Natural killer cell (primary cell): ENCODE measurements around the gene ITPKB. TPM values are rescaled to one million over a fixed set of nuclear protein-coding genes. Genes with fewer than 3 reads are reported as not detected.

Experiments used
- ATAC-seq, 3 donors: fragments of 150-1000 bp in 2 of 3; fragments of 200-7000 bp in 1 of 3; cut with Tn5 transposase; 1 replicate in 1 of 3; 2 replicates in 2 of 3; pipeline ENCODE4 v1.10.0; 2021; ENCODE audit warnings: mild to moderate bottlenecking in 2 of 3, moderate library complexity in 2 of 3
- DNase-seq, 2 donors: peaks; one replicate each; pipeline versions ENCODE4 v3.0.0 to v3.0.0-alpha.2; 2013 to 2021; ENCODE audit warnings: mixed read lengths in 1 of 2
- H3K27ac ChIP-seq: one replicate; pipeline ENCODE4 v1.5.1; 2013; ENCODE audit warnings: mild to moderate bottlenecking, low read length
- H3K27me3 ChIP-seq: one replicate; pipeline ENCODE4 v1.6.1; 2013; ENCODE audit warnings: low read length; ENCODE audit not compliant: control insufficient read depth, insufficient read depth
- H3K36me3 ChIP-seq: one replicate; pipeline ENCODE4 v1.6.1; 2013; ENCODE audit warnings: low read length; ENCODE audit not compliant: control insufficient read depth, insufficient read depth
- H3K4me1 ChIP-seq: one replicate; pipeline ENCODE4 v1.6.1; 2013; ENCODE audit warnings: low read length; ENCODE audit not compliant: control insufficient read depth, insufficient read depth
- H3K4me3 ChIP-seq: one replicate; pipeline ENCODE4 v1.5.1; 2013; ENCODE audit warnings: low read length
- H3K9me3 ChIP-seq: one replicate; pipeline ENCODE4 v1.6.1; 2013; ENCODE audit warnings: low read length; ENCODE audit not compliant: control insufficient read depth, insufficient read depth
- H3K27ac Mint-ChIP-seq, 2 donors: one replicate each; pipeline ENCODE4 v1.8.0; 2022; ENCODE audit warnings: mild to moderate bottlenecking in 2 of 2, mixed read lengths in 2 of 2, moderate library complexity in 1 of 2
- H3K27me3 Mint-ChIP-seq, 2 donors: one replicate each; pipeline ENCODE4 v1.8.0; 2022; ENCODE audit warnings: low read depth in 2 of 2, mixed read lengths in 2 of 2
- H3K36me3 Mint-ChIP-seq: one replicate; pipeline ENCODE4 v1.8.0; 2022; ENCODE audit warnings: mixed read lengths
- H3K4me1 Mint-ChIP-seq, 2 donors: one replicate each; pipeline ENCODE4 v1.8.0; 2022; ENCODE audit warnings: mixed read lengths in 2 of 2
- H3K4me3 Mint-ChIP-seq: one replicate; pipeline ENCODE4 v1.8.0; 2022; ENCODE audit warnings: mild to moderate bottlenecking, moderate library complexity, mixed read lengths
- H3K9me3 Mint-ChIP-seq, 2 donors: one replicate each; pipeline ENCODE4 v1.8.0; 2022; ENCODE audit warnings: mixed read lengths in 2 of 2
- CTCF ChIP-seq: fragments of 200-600 bp; IDR thresholded peaks from one replicate; pipeline ENCODE4 v1.8.0; 2022; ENCODE audit warnings: antibody characterized with exemption
- WGBS: methylation state at CpG from one replicate; pipeline ENCODE4 v1.1.7; 2013; ENCODE audit warnings: missing lambda C conversion rate; ENCODE audit not compliant: insufficient coverage; 5-methylcytosine and 5-hydroxymethylcytosine counted together
- intact Hi-C: fragments of 100-400 bp; cut with micrococcal nuclease; formaldehyde crosslinking; loops from one replicate; pipeline ENCODE4 v1.14.2; 2022
- total RNA-seq, 4 donors: library from RNA; stranded (reverse); fragments of 120-200 nt in 1 of 4; gene quantifications; one replicate each; pipeline versions ENCODE4 v1.2.3 to v1.2.4, GENCODE V29; 2013 to 2022

The ITPKB gene
- total RNA-seq, 3 donors from 2014 or later (not counting 1 experiment from before 2014, with no cell fraction given), result 92.2 to 133 (median 99.0) TPM

GRCh38 chr1:226586650-226587422 is 152.2 kb downstream of the ITPKB start:
- no peak for ATAC-seq

GRCh38 chr1:226586116-226586515 is 153.0 kb downstream of the ITPKB start:
- Mint-ChIP-seq H3K27ac (no peak overlapping the region), H3K4me1 (no peaks in the 10 kb centered on the region), H3K4me3 (no peak overlapping the region), H3K27me3 (peaks cover 8% of the 10 kb centered on the region in 2 donors), H3K9me3 (no peaks in the 10 kb centered on the region), H3K36me3 (no peaks in the 10 kb centered on the region)
- TF ChIP-seq CTCF, result no peak
- ATAC-seq (no peak), DNase-seq (no peak)
- H3K36me3 ChIP-seq, result no peaks in the 10 kb centered on the region
- H3K27ac ChIP-seq, result no peak overlapping the region
- no peaks in the 10 kb centered on the region for H3K27me3 ChIP-seq
- H3K9me3 ChIP-seq, result no peaks in the 10 kb centered on the region
- H3K4me3 ChIP-seq, result no peak overlapping the region
- intact Hi-C loops, result no loop called here
- WGBS, result 90% methylated on average over 7 of the region's 7 CpGs
- no peaks in the 10 kb centered on the region for H3K4me1 ChIP-seq

More at GRCh38 chr1:226586650-226587422, 152.2 kb downstream of the ITPKB start:
- Histone ChIP-seq H3K36me3 (no peaks in the 10 kb centered on the region), H3K4me1 (no peaks in the 10 kb centered on the region), H3K27me3 (no peaks in the 10 kb centered on the region), H3K9me3 (no peaks in the 10 kb centered on the region), H3K27ac (no peak overlapping the region), H3K4me3 (no peak overlapping the region)
- H3K4me1 Mint-ChIP-seq, result no peaks in the 10 kb centered on the region
- H3K36me3 Mint-ChIP-seq, result no peaks in the 10 kb centered on the region
- no peaks in the 10 kb centered on the region for H3K9me3 Mint-ChIP-seq
- H3K27ac Mint-ChIP-seq, result no peak overlapping the region
- no peak for DNase-seq
- TF ChIP-seq CTCF, result no peak
- peaks cover 8% of the 10 kb centered on the region in 2 donors for H3K27me3 Mint-ChIP-seq
- H3K4me3 Mint-ChIP-seq, result no peak overlapping the region
- 86% methylated on average over 16 of the region's 16 CpGs for WGBS
- intact Hi-C loops, result no loop called here

- Mint-ChIP-seq H3K9me3 (no peaks in the 10 kb centered on the region), H3K36me3 (no peaks in the 10 kb centered on the region), H3K27me3 (peaks cover 0 to 3% of the 10 kb centered on the region in 2 donors), H3K4me3 (no peak overlapping the region), H3K27ac (no peak overlapping the region), H3K4me1 (no peaks in the 10 kb centered on the region)
- Histone ChIP-seq H3K4me3 (no peak overlapping the region), H3K27ac (no peak overlapping the region), H3K4me1 (no peaks in the 10 kb centered on the region), H3K9me3 (no peaks in the 10 kb centered on the region), H3K27me3 (no peaks in the 10 kb centered on the region), H3K36me3 (no peaks in the 10 kb centered on the region)
- 63% methylated on average over 3 of the region's 3 CpGs for WGBS
- DNase-seq (peak in 1 of 2 donors; percentile 17), ATAC-seq (no peak)
- no peak for TF ChIP-seq CTCF
- intact Hi-C loops, result no loop called here
Observed at GRCh38 chr1:226584164-226584563, 154.9 kb downstream of the ITPKB start.

- DNase-seq (no peak), ATAC-seq (no peak)
- H3K27me3 ChIP-seq, result no peaks in the 10 kb centered on the region
- no peaks in the 10 kb centered on the region for H3K36me3 Mint-ChIP-seq
- no peak for TF ChIP-seq CTCF
- H3K4me3 Mint-ChIP-seq, result no peak overlapping the region
- H3K36me3 ChIP-seq, result no peaks in the 10 kb centered on the region
- no peak overlapping the region for H3K4me3 ChIP-seq
- H3K27me3 Mint-ChIP-seq, result peaks cover 0 to 3% of the 10 kb centered on the region in 2 donors
- H3K9me3 ChIP-seq, result no peaks in the 10 kb centered on the region
- H3K4me1 Mint-ChIP-seq, result no peaks in the 10 kb centered on the region
- 96% methylated on average over 3 of the region's 3 CpGs for WGBS
- no peaks in the 10 kb centered on the region for H3K9me3 Mint-ChIP-seq
- H3K4me1 ChIP-seq, result no peaks in the 10 kb centered on the region
- H3K27ac Mint-ChIP-seq, result no peak overlapping the region
- intact Hi-C loops, result no loop called here
- no peak overlapping the region for H3K27ac ChIP-seq
Observed at GRCh38 chr1:226582966-226583365, 156.1 kb downstream of the ITPKB start.
